NK-92 (cell line): ENCODE data around the gene KLHL25.
"Not testable (repeated sequence)": the region's sequence is repeated elsewhere in the genome, so short reads cannot be mapped to it uniquely, and the experiment has no call there.

Source experiments
- DNase-seq: peaks from one replicate; lab custom pipeline; 2025; ENCODE audit not compliant: unreplicated experiment; lab: John Stamatoyannopoulos, UW

KLHL25 gene

DNA sequence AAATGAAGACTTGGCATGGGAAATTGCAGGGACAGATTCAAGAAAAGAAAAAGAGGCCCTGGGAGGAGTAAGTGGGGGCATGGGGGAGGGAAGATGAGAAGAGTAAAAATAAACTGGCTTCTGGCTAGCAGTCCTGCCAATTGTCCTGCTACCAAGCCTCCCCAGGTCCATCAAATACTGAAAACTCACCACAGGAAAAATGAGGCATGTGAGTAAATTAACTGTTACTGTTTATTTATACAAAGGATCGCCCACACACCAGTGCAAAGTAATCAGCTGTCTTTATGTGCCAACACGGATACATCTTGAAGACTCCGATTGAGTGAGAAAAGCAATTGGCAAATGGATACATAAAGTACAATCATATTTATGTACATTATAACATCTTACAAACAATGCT lies 10.7 kb upstream of the KLHL25 start:
- no peak for DNase-seq

DNA sequence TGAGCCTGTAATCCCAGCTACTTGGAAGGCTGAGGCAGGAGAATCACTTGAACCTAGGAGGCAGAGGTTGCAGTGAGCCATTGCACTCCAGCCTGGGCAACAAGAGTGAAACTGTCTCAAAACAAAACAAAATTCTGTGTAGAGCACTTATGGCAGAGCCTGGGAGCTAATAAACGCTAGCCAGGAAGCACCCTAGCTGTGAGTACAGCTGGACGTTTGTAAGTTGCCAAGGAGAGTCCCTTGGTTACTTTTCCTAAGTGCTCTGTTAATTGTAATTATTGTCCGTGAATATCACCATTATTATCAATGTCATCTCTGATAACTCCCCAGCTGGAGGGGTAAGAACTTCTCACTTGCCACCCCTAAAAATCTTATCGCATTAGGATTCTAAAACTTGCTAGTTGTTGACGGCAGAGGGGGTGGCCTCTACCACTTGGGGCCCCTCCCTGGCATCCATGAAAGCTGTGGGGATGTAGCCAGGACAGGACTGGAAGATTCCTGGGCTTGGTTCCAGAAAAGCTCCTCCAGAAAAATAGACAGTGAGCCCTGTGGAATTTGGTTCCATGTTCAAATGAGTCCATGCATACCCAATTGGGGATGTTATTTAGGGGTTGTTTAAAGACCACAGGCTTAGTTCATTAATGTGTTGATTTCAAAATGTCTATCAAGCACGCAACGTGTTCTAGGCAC lies 9.9 kb upstream of the KLHL25 start:
- no peak for DNase-seq

DNA sequence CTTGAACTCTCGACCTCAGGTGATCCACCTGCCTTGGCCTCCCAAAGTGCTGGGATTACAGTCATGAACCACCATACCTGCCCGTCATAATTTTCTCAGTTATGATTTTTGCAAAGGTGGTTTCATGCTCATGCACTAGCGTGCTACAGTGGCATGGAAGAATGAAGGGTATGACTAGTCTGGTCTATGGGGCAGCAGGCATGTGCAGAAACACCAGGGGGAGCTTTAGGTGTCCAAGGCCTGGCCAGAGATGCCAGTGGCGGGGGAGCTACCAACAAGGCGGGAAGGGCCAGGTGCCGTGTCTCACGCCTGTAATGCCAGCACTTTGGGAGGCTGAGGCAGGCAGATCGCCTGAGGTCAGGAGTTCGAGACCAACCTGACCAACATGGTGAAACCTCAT lies 7.9 kb upstream of the KLHL25 start:
- DNase-seq = not testable (repeated sequence)

DNA sequence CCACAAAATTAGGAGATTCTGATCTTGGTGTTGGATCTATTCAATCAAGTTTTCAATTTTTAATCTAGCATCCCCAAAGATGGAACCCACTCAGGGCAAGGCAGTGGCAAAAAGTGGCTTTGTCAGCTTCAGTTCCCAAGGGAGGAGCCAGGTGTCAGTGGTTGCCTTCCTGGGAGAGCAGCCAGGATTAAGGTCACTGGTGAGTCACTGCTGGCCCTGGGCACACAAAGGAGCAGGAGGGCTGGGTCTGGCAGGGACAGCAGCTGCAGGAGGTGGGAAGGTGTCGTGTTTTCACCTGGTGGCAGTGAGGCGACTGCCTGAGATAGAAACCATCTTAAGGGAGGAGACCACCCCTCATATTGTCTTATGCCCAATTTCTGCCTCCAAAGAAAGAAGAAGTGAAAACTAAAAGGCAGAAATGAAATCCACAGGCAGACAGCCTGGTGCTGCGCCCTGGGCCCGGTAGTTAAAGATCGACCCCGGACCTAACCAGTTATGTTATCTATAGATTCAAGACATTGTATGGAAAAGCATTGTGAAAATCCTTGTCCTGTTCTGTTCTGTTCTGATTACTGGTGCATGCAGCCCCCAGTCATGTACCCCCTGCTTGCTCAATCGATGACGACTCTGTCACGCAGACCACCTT lies 5.9 kb upstream of the KLHL25 start:
- DNase-seq = no peak

DNA sequence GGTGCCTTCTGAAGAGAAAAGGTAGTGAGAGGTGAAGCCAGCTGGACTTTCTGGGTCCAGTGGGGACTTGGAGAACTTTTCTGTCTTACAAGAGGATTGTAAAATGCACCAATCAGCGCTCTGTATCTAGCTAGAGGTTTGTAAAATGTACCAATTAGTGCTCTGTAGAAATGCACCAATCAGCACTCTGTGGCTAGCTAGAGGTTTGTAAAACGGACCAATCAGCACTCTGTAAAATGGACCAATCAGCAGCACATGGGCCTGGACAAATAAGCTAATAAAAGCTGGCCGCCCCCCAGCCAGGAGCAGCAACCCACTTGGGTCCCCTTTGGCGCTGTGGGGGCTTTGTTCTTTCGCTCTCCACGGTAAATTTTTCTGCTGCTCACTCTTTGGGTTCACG lies 1.6 kb upstream of the KLHL25 start:
- not testable (repeated sequence) for DNase-seq

DNA sequence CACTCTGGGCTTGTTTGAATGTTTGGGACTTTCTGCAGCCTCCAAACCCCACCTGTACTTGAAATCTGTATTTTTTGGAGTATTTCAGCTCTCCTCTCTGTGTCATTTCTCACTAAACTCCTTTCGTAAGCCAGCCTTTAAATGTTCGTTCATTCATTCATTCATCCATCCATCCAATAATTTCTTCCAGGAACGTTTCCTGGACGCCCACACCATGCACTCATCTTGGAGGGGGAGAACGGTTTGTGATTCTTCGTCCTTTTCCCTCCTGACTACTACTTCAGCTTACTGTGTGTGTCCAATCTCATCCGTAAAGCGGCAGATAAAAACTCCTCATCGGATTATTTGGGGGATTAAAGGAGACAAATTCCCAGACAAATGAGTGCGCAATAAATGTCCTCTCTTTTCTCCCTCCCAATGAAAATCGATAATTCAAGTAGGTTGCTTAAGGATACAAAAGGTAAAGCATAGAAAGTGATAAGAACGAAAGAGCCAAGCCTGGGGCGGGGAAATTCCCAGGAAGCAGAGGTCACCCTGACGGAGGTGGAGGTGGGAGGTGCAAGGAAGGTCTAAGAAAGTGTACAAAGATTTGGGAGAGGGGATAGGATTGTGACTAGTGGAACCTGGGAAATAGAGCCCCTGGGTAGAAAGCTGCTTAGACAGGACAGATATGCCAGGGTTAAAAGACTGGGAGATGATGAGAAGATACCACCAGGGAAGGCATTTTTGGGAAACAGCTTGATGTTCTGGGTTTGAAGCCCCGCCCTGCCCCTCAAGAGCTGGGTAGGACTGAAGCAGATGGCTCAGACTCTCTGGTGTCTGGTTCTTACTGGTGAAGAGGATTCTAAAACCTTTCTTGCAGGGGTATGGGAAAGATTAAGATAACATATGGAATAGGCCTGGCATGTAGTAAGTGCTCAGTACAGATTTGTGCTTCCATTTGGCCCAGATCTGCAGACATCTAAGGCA lies 896 bp upstream of the KLHL25 start:
- no peak for DNase-seq

DNA sequence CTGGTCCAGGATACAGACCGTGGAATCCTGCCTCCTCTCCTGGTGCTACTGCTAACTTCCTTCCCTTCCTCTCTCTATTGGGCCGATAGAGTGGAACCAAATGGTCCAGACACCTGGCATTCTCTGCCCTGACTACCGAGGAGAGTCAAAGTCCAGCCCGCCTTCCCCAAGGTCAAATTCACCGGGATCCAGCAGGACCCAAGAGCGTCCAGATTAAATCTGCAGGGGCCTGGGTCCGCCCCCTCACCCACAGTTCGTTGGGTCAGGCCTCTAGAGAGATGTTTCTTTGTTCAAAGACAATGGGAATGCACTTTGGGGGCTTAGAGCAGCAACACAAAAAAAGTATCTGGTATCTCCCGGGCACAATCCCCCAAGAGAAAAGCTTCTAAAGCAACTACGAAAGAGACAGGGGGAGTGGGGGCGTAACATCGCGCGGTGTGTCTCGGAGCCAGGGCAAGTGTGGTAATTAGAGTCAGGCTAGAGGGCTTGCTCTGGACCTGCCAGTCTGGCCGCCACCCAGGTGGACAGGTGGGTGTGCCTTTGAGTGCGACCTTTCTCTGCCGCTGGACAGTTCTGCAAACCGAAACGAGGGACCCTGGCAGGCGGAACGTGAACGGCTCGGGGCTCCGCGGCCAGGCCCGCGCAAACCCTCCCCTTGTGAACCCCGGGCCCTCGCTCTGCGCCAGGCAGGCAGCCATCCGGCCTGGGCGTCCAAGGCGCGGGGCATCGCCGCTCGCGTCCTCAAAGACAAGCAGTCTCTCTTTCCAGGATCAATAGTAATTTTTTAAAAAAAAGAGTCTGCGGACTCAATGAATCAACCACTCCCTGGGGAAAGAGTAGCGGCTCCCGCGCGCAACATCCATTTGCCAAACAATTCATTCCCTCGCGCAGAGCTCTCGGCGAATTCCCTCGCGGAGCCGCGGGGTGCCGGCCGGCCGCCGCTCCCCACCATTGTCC lies 806 bp downstream of the KLHL25 start:
- DNase-seq = no peak

DNA sequence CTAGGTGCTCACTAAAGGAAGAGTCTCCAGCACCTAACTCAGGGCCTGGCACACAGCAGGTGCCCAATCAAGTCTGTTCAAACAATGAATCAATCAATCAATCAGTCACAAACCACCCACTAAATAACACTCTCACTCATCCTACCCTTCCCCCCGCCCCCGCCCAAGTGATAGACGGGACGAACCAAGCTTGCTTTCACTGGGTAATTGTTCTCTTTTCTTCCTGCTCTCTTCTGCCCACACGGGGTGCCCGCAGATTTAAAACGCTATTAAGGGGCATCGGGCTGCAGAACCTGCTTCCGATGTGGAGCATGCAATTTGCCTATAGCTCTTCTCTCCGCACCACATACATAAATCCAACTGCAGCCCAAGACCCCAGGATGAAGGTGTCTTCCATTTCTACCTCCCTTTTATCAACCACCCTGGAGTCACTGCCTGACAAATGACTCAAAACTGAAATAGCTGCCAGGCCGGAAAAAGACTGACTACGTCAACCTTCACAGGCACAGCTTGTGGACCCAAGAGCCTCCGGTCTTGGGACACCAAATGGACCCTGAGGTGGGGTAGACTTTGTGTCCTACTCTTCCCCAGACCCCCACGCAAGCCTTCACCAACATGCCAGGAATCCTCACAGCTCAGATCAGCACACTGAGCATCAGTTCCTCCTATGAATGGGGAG lies 1.7 kb downstream of the KLHL25 start:
- no peak for DNase-seq

DNA sequence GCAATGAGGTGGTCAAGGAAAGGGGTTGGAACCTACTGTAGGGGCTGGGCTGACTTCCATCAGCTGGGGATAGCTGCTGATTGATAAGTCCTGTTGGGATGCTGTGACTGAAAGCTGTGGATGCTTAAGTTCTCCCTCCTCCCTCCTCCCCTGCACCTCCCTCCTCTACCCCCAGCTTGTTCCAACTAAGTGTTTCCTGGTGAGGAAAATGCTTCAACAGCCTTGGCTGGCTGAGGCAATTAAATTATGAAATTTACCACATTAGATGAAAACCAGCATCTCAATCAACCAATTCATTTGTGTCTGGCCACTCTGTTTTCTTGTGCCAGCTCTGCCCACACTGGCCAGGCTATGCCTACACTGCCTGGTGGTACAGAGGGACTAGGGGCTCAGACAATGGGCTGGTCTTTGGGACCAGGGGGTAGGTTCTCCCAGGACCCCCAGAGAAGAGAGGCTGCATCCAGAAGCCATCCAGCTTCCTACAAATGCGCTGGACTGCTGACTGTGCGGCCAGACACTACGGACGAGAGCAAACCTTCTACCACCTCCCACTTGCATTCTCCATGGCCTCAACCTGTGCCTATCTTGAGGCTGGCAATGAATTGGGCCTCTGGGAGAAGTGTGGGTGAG lies 2.5 kb downstream of the KLHL25 start:
- no peak for DNase-seq

DNA sequence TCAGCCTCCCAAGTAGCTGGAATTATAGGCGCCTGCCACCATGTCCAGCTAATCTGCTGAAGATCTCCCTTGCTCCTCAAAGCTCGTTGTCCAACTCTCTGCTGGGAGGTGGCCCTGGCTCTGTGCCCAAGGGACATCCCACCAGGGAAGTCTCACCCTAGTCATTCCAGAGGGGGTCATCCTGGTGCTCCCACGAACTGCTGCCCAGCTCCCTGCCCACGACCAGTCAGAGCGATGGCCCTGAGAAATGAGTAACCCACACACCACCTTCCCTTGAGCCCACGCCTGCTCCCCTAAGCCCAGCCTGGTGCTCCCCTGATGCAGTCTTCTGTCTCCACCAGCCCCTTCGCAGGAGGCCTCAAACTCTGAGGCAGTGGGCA lies 5.2 kb downstream of the KLHL25 start:
- no peak for DNase-seq

DNA sequence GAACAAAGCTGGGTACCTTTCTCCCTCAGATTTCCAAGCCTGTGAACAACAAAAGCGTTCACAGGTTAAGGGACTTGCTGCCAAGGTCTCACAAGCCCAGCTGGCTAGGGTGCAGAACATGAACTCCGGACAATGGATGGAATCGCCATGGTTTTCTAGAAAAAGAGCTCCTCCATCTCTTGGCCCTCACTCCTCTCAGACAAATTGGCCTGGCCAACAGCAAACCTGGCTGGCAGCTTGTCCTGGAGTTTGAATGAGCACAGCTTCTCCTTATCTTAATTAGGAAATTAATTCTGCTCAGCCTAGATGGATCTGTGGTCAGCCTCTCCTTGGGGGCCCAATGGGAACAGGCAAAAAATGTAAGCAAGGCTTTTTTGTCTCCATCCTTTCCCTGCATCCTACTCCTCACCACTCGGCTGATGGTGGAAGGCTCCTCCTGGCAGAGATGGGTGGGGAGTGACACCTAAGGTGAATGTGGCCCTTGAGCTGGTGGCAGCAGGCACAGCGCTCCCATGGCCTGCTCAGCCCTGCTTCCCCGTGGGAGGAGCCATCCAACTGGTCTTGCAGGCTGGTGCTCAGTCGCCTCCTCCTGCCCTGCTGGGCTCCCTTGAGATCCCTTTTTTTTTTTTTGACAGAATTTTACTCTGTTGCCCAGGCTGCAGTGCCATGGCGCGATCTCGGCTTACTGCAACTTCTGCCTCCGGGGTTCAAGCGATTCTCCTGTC lies 5.8 kb downstream of the KLHL25 start:
- DNase-seq = no peak

DNA sequence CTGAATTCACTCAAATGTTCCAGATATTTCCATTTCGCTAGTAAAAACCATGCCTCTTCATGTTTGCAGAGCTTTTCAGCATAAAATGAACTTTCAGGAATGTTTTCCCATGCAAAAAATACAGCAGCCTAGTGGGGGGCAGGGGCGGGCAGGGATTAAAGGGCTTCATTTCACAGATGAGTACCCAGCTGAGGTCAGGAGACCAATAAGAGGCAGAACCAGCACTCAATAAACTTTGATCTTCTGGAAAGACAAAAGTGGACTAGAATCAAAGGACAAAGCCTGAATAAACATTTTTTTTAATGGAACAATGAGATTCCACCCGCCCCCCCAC lies 8.0 kb downstream of the KLHL25 start:
- no peak for DNase-seq

DNA sequence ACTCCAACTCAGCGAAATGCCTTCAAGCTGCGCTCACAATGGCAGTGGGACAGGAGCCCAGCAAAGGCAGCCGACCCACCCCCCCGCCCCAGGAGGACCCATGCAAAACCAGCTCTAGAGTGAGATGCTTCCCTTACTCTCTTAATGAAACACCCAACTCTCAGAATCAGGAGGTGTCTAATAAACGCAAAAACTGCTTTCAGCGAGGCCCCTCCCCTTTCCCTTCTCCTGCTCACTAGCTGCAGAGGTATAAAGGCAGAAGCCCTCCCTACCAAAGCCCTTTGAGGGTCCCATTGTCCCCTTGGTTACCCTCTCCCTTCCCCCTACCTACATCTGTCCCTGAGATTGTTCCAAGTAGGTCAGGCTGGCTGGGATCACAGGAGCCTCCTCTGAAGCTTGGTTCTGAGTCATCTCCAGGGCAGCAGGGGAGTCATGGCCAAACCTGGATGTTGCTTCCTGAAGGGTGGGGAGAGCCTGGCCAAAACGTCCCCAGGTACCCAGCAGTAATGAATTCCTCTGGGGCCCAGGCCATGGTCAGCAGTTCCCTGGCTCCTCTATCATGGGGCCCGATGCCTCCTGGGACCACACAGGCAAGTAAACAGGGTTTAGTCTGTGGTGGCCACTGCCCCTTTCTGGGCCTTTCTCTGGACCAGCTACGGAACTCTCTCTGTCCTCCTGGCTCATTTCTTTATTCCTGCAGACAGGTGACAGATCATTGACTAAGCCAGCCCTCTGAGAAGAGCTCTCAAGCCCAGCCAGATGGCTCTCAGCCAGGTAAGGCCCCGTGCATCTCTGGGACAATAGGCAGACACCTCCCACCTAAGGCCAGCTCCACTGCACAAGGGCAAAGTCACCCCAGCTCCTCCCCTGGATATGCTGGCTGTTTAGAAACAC lies 8.6 kb downstream of the KLHL25 start:
- no peak for DNase-seq

DNA sequence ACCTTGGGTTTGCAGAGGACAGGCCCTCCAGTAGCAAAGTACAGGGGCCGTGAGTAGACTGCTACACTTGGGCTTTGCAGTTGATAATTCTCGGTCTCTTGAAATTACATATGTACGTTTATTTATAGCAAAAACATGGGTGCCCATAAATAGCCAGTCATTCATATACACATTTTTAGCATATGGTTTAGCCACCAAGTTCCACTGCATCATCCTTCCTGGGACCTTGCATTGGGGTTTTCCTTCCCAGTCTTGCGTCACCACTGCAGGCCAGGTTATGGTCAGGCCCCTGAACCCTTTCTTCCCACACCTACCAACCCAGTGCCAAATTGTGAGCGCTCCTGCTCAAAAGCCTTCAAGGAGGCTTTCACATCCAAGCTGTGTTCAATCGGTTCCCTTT lies 12.7 kb downstream of the KLHL25 start:
- DNase-seq = no peak

DNA sequence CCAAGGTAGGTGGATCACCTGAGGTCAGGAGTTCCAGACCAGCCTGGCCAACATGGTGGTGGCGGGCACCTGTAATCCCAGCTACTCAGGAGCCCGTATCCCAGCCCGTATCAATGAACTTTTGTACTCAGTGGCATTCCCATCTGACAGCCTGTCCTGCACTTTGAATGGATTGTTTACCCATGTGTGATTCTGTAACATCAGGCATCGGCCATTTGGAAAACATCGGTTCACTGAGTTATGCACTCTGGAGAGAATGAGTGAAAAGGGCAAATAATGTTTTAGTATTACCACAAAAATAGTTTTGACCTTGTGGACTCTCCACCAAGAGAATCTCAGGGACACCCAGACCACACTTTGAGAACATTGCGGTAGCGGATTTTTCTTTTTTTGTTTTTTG lies 13.6 kb downstream of the KLHL25 start:
- DNase-seq = no peak

DNA sequence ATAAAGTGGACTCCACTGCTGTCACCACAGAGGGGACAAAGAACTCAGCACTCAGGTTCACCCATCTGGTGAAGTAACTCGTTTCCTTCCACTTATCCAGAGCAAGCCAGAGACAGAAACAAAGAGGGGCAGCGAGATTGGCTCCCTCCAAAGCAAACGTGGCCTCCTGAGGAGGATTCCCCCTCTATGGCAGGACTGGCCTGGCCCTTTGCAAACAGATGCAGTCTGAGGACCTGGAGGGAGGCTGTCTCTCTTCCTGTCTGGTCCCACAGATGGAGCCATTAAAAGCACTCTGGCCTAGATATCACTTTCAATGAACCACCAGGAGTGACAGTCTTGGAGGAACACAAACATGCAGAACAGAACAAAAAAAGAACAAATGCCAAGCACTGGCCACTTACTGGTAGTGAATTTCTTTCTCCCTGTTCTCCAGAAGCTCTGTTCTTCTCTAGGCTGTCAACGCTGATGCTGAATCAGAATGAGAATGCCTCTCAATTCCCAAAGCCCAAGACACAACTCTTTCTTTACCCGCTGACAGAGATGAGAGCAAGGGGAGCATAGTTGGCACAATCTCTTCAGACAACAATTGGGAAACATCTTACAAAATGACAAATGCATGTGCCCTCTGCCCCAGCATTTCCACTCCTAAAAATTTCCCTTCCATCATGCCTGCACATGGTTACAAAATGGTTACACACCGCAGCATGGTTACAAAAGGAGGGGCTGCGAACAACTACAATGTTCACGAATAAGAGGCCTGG lies 14.3 kb downstream of the KLHL25 start:
- no peak for DNase-seq

DNA sequence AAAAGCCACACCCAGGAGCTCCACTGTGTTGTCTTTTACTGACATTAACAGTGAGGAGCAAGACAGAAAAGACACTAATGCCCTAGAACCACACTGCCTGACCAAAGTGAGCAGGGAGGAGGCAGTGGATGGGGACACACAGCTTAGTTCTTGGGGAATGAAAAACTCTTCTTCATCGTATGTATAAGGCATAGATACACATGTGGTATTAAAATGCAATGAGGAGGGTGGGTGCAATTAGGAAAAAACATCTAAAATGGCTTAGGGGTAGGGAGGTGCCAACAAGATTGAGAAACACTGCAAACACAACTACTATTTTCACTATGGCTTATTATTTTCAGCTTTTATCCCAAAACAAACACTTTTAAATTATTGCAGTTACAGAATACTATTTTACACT lies 15.5 kb downstream of the KLHL25 start:
- DNase-seq = no peak
